Uterus (tissue), 4 donors: ENCODE measurements around the gene ATAD2B. TPM values are rescaled to one million over a fixed set of nuclear protein-coding genes. Genes with fewer than 3 reads are reported as not detected.
A peak's percentile ranks its signal among the peaks of the same experiment; 100 is the strongest.

ENCODE experiments used
- DNase-seq, 2 donors: peaks; one replicate each; pipeline ENCODE4 v3.0.0-alpha.2; 2019 to 2020
- H3K27ac ChIP-seq, 2 donors: fragments of 200-600 bp; sonication (generic); 1 replicate in 1 of 2; 2 replicates in 1 of 2; pipeline ENCODE4 v1.5.1; 2016 to 2018
- H3K27me3 ChIP-seq, 2 donors: fragments of 200-600 bp; sonication (generic); one replicate each; pipeline ENCODE4 v1.5.1; 2018 to 2019; ENCODE audit warnings: control low read depth in 1 of 2
- H3K36me3 ChIP-seq, 2 donors: fragments of 200-600 bp; sonication (generic); one replicate each; pipeline ENCODE4 v1.5.1; 2019; ENCODE audit warnings: control low read depth in 1 of 2
- H3K4me1 ChIP-seq, 2 donors: fragments of 200-600 bp; sonication (generic); one replicate each; pipeline ENCODE4 v1.5.1; 2018 to 2019; ENCODE audit warnings: control low read depth in 1 of 2
- H3K4me3 ChIP-seq, 2 donors: fragments of 200-600 bp; sonication (generic); 1 replicate in 1 of 2; 2 replicates in 1 of 2; pipeline ENCODE4 v1.5.1; 2018 to 2019; ENCODE audit warnings: mild to moderate bottlenecking in 1 of 2
- H3K9me3 ChIP-seq, 2 donors: fragments of 200-600 bp; sonication (generic); one replicate each; pipeline ENCODE4 v1.5.1; 2019; ENCODE audit warnings: control low read depth in 1 of 2
- POLR2A ChIP-seq, 2 donors: fragments of 450-650 bp; IDR thresholded peaks; one replicate each; pipeline ENCODE4 v1.6.1; 2016; ENCODE audit warnings: antibody characterized with exemption in 2 of 2, mild to moderate bottlenecking in 1 of 2, moderate library complexity in 1 of 2
- intact Hi-C: fragments of 100-400 bp; cut with DNase I; formaldehyde crosslinking; loops from one replicate; pipeline ENCODE4 v1.15.1; 2023; ENCODE audit warnings: low total_unique reads
- total RNA-seq, 4 donors: library from RNA; depleted of rRNA in 3 of 4; stranded (reverse); fragments of >200 nt in 3 of 4; gene quantifications; one replicate each; pipeline versions ENCODE4 v1.1.0 to v1.2.4, GENCODE V29; 2014 to 2023
- TF ChIP-seq, protein P1 (sequence below), 4 experiments: fragments of 200-600 bp in 2 of 4; fragments of 450-650 bp in 2 of 4; sonication (generic) in 2 of 4; IDR thresholded peaks; one replicate each; pipeline ENCODE4 v1.5.1; 2016 to 2019; ENCODE audit warnings: antibody characterized with exemption in 4 of 4, mild to moderate bottlenecking in 2 of 4, moderate library complexity in 1 of 4
- donor health status: DM: yes; HTN: yes; CAD: no.

ATAD2B gene
- total RNA-seq, 4 donors from 2014 or later: 14.1 to 67.5 (median 32.3) TPM

DNA sequence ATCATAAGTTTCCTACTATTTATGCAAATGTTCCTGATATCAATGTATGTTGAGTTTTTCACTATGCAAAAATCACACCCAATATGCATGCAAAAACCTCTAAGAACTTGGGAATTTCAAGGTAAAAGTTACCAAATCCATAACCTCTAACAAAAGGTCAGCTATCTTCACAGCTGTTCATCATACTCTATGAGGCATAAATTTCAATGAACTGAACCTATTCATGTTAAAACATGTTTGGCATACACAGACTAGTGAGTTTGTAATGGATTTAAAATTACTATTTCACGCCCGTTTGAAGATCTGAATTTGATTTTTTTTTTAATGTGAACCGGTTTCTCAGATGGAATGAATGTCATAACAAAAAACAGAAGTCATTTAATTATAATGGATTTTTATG is 100.2 kb downstream of the ATAD2B start:
- DNase-seq: no peak
- Histone ChIP-seq H3K27ac (no peak overlapping the region), H3K4me1 (no peaks in the 10 kb centered on the region), H3K36me3 (no peaks in the 10 kb centered on the region), H3K27me3 (no peaks in the 10 kb centered on the region), H3K4me3 (no peak overlapping the region), H3K9me3 (no peaks in the 10 kb centered on the region)
- TF ChIP-seq, protein P1, sequence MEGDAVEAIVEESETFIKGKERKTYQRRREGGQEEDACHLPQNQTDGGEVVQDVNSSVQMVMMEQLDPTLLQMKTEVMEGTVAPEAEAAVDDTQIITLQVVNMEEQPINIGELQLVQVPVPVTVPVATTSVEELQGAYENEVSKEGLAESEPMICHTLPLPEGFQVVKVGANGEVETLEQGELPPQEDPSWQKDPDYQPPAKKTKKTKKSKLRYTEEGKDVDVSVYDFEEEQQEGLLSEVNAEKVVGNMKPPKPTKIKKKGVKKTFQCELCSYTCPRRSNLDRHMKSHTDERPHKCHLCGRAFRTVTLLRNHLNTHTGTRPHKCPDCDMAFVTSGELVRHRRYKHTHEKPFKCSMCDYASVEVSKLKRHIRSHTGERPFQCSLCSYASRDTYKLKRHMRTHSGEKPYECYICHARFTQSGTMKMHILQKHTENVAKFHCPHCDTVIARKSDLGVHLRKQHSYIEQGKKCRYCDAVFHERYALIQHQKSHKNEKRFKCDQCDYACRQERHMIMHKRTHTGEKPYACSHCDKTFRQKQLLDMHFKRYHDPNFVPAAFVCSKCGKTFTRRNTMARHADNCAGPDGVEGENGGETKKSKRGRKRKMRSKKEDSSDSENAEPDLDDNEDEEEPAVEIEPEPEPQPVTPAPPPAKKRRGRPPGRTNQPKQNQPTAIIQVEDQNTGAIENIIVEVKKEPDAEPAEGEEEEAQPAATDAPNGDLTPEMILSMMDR (IDR thresholded peaks at IDR 0.05): no peak
- TF ChIP-seq POLR2A (IDR thresholded peaks at IDR 0.05): no peak
- intact Hi-C loops: no loop called here

GRCh38 chr2:23826040-23826439 is 100.9 kb downstream of the ATAD2B start:
- no peaks in the 10 kb centered on the region for H3K9me3 ChIP-seq
- DNase-seq: no peak
- TF ChIP-seq POLR2A (IDR thresholded peaks at IDR 0.05): no peak
- TF ChIP-seq, protein P1 (IDR thresholded peaks at IDR 0.05): no peak
- no peaks in the 10 kb centered on the region for H3K36me3 ChIP-seq
- no peaks in the 10 kb centered on the region for H3K4me1 ChIP-seq
- intact Hi-C loops: no loop called here
- no peaks in the 10 kb centered on the region for H3K27me3 ChIP-seq
- H3K27ac ChIP-seq: no peak overlapping the region
- H3K4me3 ChIP-seq: no peak overlapping the region

DNA sequence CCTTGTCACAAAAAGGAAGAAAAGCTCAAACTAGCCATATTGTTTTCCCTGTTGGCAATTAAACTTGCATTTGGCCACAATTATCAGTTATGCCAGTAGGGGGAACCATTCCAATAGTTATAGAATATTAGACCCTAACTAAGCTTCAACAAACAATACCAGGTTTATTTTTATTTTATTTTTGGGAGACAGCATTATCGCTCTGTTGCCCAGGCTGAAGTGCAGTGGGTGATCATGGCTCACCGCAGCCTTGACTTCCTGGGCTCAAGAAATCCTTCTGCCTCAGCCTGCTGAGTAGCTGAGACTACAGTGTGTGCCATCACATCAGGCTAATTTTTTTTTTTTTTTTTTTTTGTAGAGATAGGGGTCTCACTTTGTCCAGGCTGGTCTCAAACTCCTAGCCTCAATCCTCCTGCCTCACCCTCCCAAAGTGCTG is 102.1 kb downstream of the ATAD2B start:
- no peaks in the 10 kb centered on the region for H3K27me3 ChIP-seq
- no peak overlapping the region for H3K4me3 ChIP-seq
- intact Hi-C loops: no loop called here
- H3K36me3 ChIP-seq: no peaks in the 10 kb centered on the region
- H3K4me1 ChIP-seq: no peaks in the 10 kb centered on the region
- H3K27ac ChIP-seq: no peak overlapping the region
- H3K9me3 ChIP-seq: no peaks in the 10 kb centered on the region
- TF ChIP-seq POLR2A (IDR thresholded peaks at IDR 0.05): no peak
- TF ChIP-seq, protein P1 (IDR thresholded peaks at IDR 0.05): peak; percentile 52 to 64 (median 60)
- DNase-seq: no peak

DNA sequence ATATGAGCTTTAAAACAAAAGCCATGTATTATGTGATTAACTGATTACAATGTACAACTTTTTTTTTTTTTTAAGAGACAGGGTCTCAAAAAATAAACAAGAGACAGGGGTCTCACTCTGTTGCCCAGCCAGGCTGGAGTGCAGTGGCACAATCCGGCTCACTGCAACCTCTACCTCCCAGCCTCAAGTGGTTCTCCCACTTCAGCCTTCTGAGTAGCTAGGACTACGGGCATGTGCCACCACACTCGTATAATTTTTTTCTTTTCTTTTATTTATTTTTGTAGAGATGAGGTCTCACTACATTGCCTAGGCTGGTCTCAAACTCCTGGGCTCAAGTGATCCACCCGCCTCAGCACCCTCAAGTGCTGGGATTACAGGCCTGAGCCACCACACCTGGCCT is 103.1 kb downstream of the ATAD2B start:
- no peak for TF ChIP-seq POLR2A (IDR thresholded peaks at IDR 0.05)
- TF ChIP-seq, protein P1 (IDR thresholded peaks at IDR 0.05): no peak
- Histone ChIP-seq H3K4me3 (no peak overlapping the region), H3K4me1 (no peaks in the 10 kb centered on the region), H3K36me3 (no peaks in the 10 kb centered on the region), H3K27ac (no peak overlapping the region), H3K27me3 (no peaks in the 10 kb centered on the region), H3K9me3 (no peaks in the 10 kb centered on the region)
- intact Hi-C loops: no loop called here
- no peak for DNase-seq

DNA sequence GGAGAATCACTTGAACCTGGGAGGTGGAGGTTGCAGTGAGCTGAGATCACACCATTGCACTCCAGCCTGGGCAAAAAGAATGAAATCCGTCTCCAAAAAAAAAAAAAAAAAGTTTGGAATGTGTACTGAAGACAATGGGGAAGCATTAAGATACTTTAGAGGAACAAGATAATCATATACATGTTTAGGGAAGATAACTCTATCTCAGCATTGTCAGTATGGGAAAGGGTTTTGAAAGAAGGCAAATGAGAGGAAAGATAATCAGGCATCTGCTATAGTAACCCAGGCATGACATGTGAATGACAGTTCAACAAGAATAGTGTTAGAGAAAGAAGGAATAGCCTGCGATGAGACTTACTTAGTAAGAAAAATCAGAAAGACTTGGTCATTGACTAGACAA is 112.0 kb downstream of the ATAD2B start:
- TF ChIP-seq, protein P1 (IDR thresholded peaks at IDR 0.05): no peak
- no peak for TF ChIP-seq POLR2A (IDR thresholded peaks at IDR 0.05)
- DNase-seq: no peak
- Histone ChIP-seq H3K36me3 (no peaks in the 10 kb centered on the region), H3K4me3 (no peak overlapping the region), H3K9me3 (no peaks in the 10 kb centered on the region), H3K27ac (no peak overlapping the region), H3K27me3 (no peaks in the 10 kb centered on the region), H3K4me1 (no peaks in the 10 kb centered on the region)
- intact Hi-C loops: no loop called here
